Activated CD4-positive, alpha-beta memory T cell treated with anti-CD3 and anti-CD28 coated beads for 36 hours (primary cell): ENCODE measurements around the gene FRYL. TPM values are rescaled to one million over a fixed set of nuclear protein-coding genes. Genes with fewer than 3 reads are reported as not detected.

Experiments used
- CTCF ChIA-PET: fragments of 350-600 bp; sonication (Branson Sonifier 250); formaldehyde crosslinking; loops from one replicate; lab custom pipeline; 2021; ENCODE audit warnings: antibody characterized with exemption, inconsistent platforms; lab: Charles Lee
- POLR2A ChIA-PET: fragments of 350-600 bp; sonication (Branson Sonifier 250); formaldehyde crosslinking; loops from one replicate; lab custom pipeline; 2021; ENCODE audit warnings: antibody characterized with exemption; lab: Charles Lee
- DNase-seq: peaks from one replicate; pipeline ENCODE4 v3.0.0-alpha.2; 2020
- H3K27ac Mint-ChIP-seq: one replicate; pipeline ENCODE4 v1.8.0; 2021; ENCODE audit warnings: mixed read lengths
- H3K27me3 Mint-ChIP-seq: one replicate; pipeline ENCODE4 v1.8.0; 2021; ENCODE audit warnings: mixed read lengths
- H3K36me3 Mint-ChIP-seq: one replicate; pipeline ENCODE4 v1.8.0; 2021; ENCODE audit warnings: mixed read lengths
- H3K4me1 Mint-ChIP-seq: one replicate; pipeline ENCODE4 v1.8.0; 2021; ENCODE audit warnings: low read depth, mixed read lengths
- H3K4me3 Mint-ChIP-seq: one replicate; pipeline ENCODE4 v1.8.0; 2021; ENCODE audit warnings: mild to moderate bottlenecking, mixed read lengths
- H3K9me3 Mint-ChIP-seq: one replicate; pipeline ENCODE4 v1.8.0; 2021; ENCODE audit warnings: mixed read lengths
- intact Hi-C: fragments of 100-400 bp; cut with micrococcal nuclease; formaldehyde crosslinking; loops from one replicate; pipeline ENCODE4 v1.15.1; 2023
- total RNA-seq, 2 experiments: library from RNA; stranded (reverse); gene quantifications; one replicate each; pipeline ENCODE4 v1.2.3, GENCODE V29; 2021

FRYL gene
- total RNA-seq, 2 experiments from 2014 or later, result 59.1 to 67.3 TPM

- H3K36me3 Mint-ChIP-seq, result peaks cover 14% of the 10 kb centered on the region
- no peak overlapping the region for H3K4me3 Mint-ChIP-seq
- CTCF ChIA-PET, result interaction anchor here (0.5 to 4.2 kb wide), 36 partner anchors 11 to 384 kb away, joined by 3 to 42 read pairs (median 4); partner anchors contain the start of genes FRYL and OCIAD2
- no peaks in the 10 kb centered on the region for H3K27me3 Mint-ChIP-seq
- intact Hi-C loops, result loop anchor here (1.0 kb wide), 4 partner anchors 103 to 385 kb away; partner anchors contain the start of genes FRYL and OCIAD2
- POLR2A ChIA-PET, result no interaction called here
- no peaks in the 10 kb centered on the region for H3K9me3 Mint-ChIP-seq
- no peak overlapping the region for H3K27ac Mint-ChIP-seq
- peaks cover 4% of the 10 kb centered on the region for H3K4me1 Mint-ChIP-seq
- DNase-seq, result peak; percentile 37
Observed at GRCh38 chr4:48578132-48578968, 201.7 kb downstream of the FRYL start.

- ChIA-PET CTCF (no interaction called here), POLR2A (no interaction called here)
- Mint-ChIP-seq H3K9me3 (no peaks in the 10 kb centered on the region), H3K27me3 (no peaks in the 10 kb centered on the region), H3K27ac (no peak overlapping the region), H3K4me3 (no peak overlapping the region), H3K4me1 (peaks cover 4% of the 10 kb centered on the region), H3K36me3 (peaks cover 18% of the 10 kb centered on the region)
- intact Hi-C loops, result no loop called here
- DNase-seq, result no peak
Observed at GRCh38 chr4:48575964-48576363, 204.1 kb downstream of the FRYL start.

- H3K4me3 Mint-ChIP-seq, result no peak overlapping the region
- H3K36me3 Mint-ChIP-seq, result peaks cover 23% of the 10 kb centered on the region
- no peaks in the 10 kb centered on the region for H3K4me1 Mint-ChIP-seq
- CTCF ChIA-PET, result no interaction called here
- H3K27ac Mint-ChIP-seq, result no peak overlapping the region
- intact Hi-C loops, result no loop called here
- POLR2A ChIA-PET, result no interaction called here
- DNase-seq, result no peak
- no peaks in the 10 kb centered on the region for H3K9me3 Mint-ChIP-seq
- H3K27me3 Mint-ChIP-seq, result no peaks in the 10 kb centered on the region
Observed at GRCh38 chr4:48571471-48571870, 208.6 kb downstream of the FRYL start.

GRCh38 chr4:48570646-48571220 lies 209.3 kb downstream of the FRYL start:
- Mint-ChIP-seq H3K4me1 (no peaks in the 10 kb centered on the region), H3K4me3 (no peak overlapping the region), H3K27ac (no peak overlapping the region), H3K27me3 (no peaks in the 10 kb centered on the region), H3K36me3 (peaks cover 21% of the 10 kb centered on the region), H3K9me3 (no peaks in the 10 kb centered on the region)
- POLR2A ChIA-PET, result no interaction called here
- CTCF ChIA-PET, result interaction anchor here (0.9 kb wide), 1 partner anchor 13 kb away, joined by 4 read pairs; no protein-coding TSS in a partner anchor
- intact Hi-C loops, result no loop called here
- DNase-seq, result no peak

GRCh38 chr4:48566034-48566384 lies 214.1 kb downstream of the FRYL start:
- DNase-seq, result no peak
- intact Hi-C loops, result no loop called here
- Mint-ChIP-seq H3K4me3 (no peak overlapping the region), H3K27me3 (no peaks in the 10 kb centered on the region), H3K36me3 (peaks cover 18% of the 10 kb centered on the region), H3K4me1 (peaks cover 4% of the 10 kb centered on the region), H3K27ac (no peak overlapping the region), H3K9me3 (no peaks in the 10 kb centered on the region)
- POLR2A ChIA-PET, result no interaction called here
- CTCF ChIA-PET, result no interaction called here

- CTCF ChIA-PET, result no interaction called here
Observed at GRCh38 chr4:48565362-48566033, 214.6 kb downstream of the FRYL start.

GRCh38 chr4:48564151-48564550 lies 215.9 kb downstream of the FRYL start:
- CTCF ChIA-PET, result no interaction called here
- H3K27ac Mint-ChIP-seq, result no peak overlapping the region
- peaks cover 4% of the 10 kb centered on the region for H3K4me1 Mint-ChIP-seq

More at GRCh38 chr4:48565362-48566033, 214.6 kb downstream of the FRYL start:
- H3K27ac Mint-ChIP-seq, result no peak overlapping the region
- POLR2A ChIA-PET, result no interaction called here
- intact Hi-C loops, result no loop called here
- H3K36me3 Mint-ChIP-seq, result peaks cover 14% of the 10 kb centered on the region
- no peaks in the 10 kb centered on the region for H3K27me3 Mint-ChIP-seq
- peaks cover 4% of the 10 kb centered on the region for H3K4me1 Mint-ChIP-seq
- no peak for DNase-seq
- no peaks in the 10 kb centered on the region for H3K9me3 Mint-ChIP-seq
- no peak overlapping the region for H3K4me3 Mint-ChIP-seq

GRCh38 chr4:48558819-48559218 lies 221.3 kb downstream of the FRYL start:
- peaks cover 49% of the 10 kb centered on the region for H3K36me3 Mint-ChIP-seq
- H3K4me3 Mint-ChIP-seq, result no peak overlapping the region
- no peak for DNase-seq
- no peaks in the 10 kb centered on the region for H3K9me3 Mint-ChIP-seq
- intact Hi-C loops, result loop anchor here (5.0 kb wide), 1 partner anchor 348 kb away; the partner anchor contains the start of gene OCIAD2
- ChIA-PET CTCF (no interaction called here), POLR2A (no interaction called here)
- H3K27me3 Mint-ChIP-seq, result no peaks in the 10 kb centered on the region
- H3K27ac Mint-ChIP-seq, result no peak overlapping the region
- H3K4me1 Mint-ChIP-seq, result peaks cover 4% of the 10 kb centered on the region

More at GRCh38 chr4:48564151-48564550, 215.9 kb downstream of the FRYL start:
- H3K36me3 Mint-ChIP-seq, result peaks cover 19% of the 10 kb centered on the region
- H3K9me3 Mint-ChIP-seq, result no peaks in the 10 kb centered on the region
- POLR2A ChIA-PET, result no interaction called here
- H3K27me3 Mint-ChIP-seq, result no peaks in the 10 kb centered on the region
- intact Hi-C loops, result no loop called here
- DNase-seq, result no peak
- H3K4me3 Mint-ChIP-seq, result no peak overlapping the region

GRCh38 chr4:48558026-48558425 lies 222.1 kb downstream of the FRYL start:
- H3K27ac Mint-ChIP-seq, result no peak overlapping the region
- CTCF ChIA-PET, result interaction anchor here (0.7 to 2.3 kb wide), 5 partner anchors 11 to 404 kb away, joined by 3 to 5 read pairs (median 3); no protein-coding TSS in a partner anchor
- peaks cover 4% of the 10 kb centered on the region for H3K4me1 Mint-ChIP-seq
- H3K36me3 Mint-ChIP-seq, result peaks cover 52% of the 10 kb centered on the region
- no peaks in the 10 kb centered on the region for H3K27me3 Mint-ChIP-seq
- no peak overlapping the region for H3K4me3 Mint-ChIP-seq
- POLR2A ChIA-PET, result no interaction called here
- no peaks in the 10 kb centered on the region for H3K9me3 Mint-ChIP-seq
- no peak for DNase-seq
- intact Hi-C loops, result loop anchor here (5.0 kb wide), 1 partner anchor 349 kb away; the partner anchor contains the start of gene OCIAD2

GRCh38 chr4:48557478-48557877 lies 222.6 kb downstream of the FRYL start:
- POLR2A ChIA-PET, result no interaction called here
- peaks cover 51% of the 10 kb centered on the region for H3K36me3 Mint-ChIP-seq
- H3K9me3 Mint-ChIP-seq, result no peaks in the 10 kb centered on the region
- H3K4me1 Mint-ChIP-seq, result peaks cover 4% of the 10 kb centered on the region
- H3K27ac Mint-ChIP-seq, result no peak overlapping the region
- intact Hi-C loops, result loop anchor here (5.0 kb wide), 1 partner anchor 350 kb away; the partner anchor contains the start of gene OCIAD2
- H3K4me3 Mint-ChIP-seq, result no peak overlapping the region
- CTCF ChIA-PET, result interaction anchor here (0.7 to 2.3 kb wide), 6 partner anchors 11 to 404 kb away, joined by 3 to 5 read pairs (median 3); no protein-coding TSS in a partner anchor
- DNase-seq, result peak; percentile 26
- H3K27me3 Mint-ChIP-seq, result no peaks in the 10 kb centered on the region

GRCh38 chr4:48556268-48556667 lies 223.8 kb downstream of the FRYL start:
- Mint-ChIP-seq H3K27me3 (no peaks in the 10 kb centered on the region), H3K36me3 (peaks cover 51% of the 10 kb centered on the region), H3K4me3 (no peak overlapping the region), H3K9me3 (no peaks in the 10 kb centered on the region), H3K27ac (no peak overlapping the region), H3K4me1 (peaks cover 4% of the 10 kb centered on the region)
- intact Hi-C loops, result loop anchor here (5.0 kb wide), 1 partner anchor 351 kb away; the partner anchor contains the start of gene OCIAD2
- ChIA-PET CTCF (interaction anchor here (0.6 to 2.3 kb wide), 3 partner anchors 12 to 61 kb away, joined by 3 to 5 read pairs (median 3); no protein-coding TSS in a partner anchor), POLR2A (no interaction called here)
- DNase-seq, result no peak
